HG03571 (cell line): ENCODE measurements around the gene IKBKE.

Source experiments
- ATAC-seq: cut with Tn5 transposase; IDR thresholded peaks from one replicate; pipeline ENCODE4 v1.9.1; 2021; ENCODE audit not compliant: unreplicated experiment

Gene IKBKE

DNA sequence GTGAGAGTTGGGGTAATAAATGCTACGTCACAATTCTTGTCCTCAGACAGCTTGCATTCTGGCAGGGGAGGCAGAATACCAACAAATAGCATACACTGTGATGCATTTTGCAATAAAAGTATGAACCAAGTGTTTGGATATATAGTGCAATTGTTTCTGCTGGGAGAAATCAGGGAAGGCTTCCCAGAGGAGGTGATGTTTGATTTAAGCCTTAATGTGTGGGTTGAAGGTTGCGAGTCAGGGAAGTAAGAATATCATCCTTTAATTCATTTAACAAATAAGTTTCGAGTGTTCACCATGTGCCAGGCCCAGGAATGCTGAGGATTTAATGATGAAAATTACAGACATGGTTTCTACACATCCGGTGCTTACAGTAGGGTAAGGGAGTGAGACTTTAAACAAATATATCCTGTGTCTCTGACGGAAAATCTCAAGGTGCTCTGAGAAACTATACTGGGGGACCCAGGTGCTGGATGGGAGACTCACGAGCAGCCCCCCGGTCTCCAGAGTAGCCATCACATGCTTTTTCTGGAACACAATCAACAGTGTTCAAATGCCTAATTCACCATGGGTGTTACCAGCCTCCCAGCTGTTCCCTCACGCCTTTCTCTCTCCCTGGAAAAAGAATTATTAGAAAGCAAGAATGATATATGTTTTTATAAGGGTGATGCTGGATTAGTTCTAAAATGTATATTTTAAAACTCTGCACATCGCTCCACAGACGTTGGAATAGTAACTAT, 68.8 kb downstream of the IKBKE start:
- no peak for ATAC-seq

- no peak for ATAC-seq
Observed at GRCh38 chr1:206540044-206540780, 69.9 kb downstream of the IKBKE start.

DNA sequence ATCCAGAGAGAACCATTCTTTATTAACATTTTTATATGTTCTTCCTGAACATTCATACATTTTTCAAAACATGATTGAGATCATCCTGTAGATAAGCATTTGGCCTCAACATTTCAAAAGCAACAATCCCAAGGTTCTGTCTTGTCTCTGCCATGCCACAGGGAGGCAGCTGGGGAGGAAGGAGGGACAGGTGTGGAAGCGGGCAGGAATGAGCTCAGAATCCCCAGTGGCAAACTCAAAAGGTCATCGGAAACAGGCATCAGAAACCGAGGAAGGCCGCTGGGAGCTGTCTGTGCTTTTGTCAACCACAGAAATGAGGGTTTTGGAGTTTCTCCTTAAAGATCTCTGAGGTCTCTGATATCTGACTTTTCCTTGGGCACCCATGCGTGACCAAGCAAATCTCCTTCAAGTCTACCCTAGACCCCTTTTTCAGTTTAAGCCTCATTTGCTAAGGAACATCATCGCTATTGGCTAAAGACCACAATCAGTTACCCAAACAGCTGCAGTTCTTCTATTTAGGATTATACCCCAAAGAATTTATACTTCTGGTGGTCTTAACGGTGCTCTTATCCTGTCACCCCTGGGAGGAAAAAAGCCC, 71.1 kb downstream of the IKBKE start:
- no peak for ATAC-seq

DNA sequence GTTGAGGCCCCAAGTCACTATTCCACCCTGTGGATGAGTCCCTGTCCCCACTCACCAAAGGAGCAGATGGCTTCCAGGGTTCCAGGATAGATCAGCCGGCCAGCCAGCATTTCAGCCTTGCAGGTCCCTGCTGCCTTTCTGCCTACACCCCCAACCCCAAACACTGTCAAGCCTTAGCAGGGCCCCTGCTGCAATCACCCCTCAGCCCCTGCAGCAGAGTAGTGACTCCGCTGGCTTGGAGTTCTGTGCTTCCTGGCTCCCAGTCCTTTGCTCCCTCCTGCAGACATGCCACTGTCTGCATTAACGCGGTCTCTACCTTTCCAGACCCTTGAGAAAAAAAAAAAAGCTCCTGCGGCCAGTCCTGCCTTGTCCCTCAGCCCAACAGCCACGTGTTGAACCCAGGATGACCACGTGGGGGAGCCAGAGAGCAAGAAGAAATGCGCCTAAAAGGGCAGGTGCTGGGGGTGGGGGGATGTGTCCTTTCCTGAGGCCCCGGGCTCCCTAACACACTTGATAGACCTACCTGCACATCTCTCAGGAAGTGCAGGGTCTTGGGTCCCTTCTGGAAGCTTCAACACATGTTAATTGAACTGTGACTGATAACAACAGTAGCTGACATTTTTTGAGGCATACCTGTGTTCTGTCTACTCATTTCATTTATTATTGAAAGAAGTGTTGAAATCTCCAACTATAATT, 74.4 kb downstream of the IKBKE start:
- no peak for ATAC-seq

DNA sequence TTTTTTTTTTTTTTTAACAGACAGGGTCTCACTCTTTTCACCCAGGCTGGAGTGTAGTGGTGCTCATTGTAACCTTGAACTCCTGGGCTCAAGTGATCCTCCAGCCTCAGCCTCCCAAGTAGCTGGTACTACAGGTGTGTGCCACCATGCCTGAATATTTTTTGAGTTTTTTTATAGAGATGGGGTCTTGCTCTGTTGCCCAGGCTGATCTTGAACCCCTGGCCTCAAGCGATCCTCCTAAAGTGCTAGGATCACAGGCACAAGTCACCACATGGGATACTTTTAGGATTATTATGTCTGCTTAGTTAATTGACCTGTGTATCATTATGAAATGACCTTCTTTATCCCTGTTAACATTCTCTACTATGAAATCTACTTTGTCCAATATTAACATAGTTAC, 75.1 kb downstream of the IKBKE start:
- ATAC-seq = no peak
